Smooth muscle cell (in vitro differentiated cells): ENCODE results near the gene RGP1. TPM values are rescaled to one million over a fixed set of nuclear protein-coding genes. Genes with fewer than 3 reads are reported as not detected.

Source experiments
- DNase-seq: peaks from one replicate; lab custom pipeline; 2025; ENCODE audit not compliant: unreplicated experiment; lab: John Stamatoyannopoulos, UW
- H2AFZ ChIP-seq: fragments of 200-600 bp; sonication (generic); 2 replicates; pipeline ENCODE4 v1.6.0; 2016; ENCODE audit warnings: antibody characterized with exemption, low read depth, mild to moderate bottlenecking
- H3F3A ChIP-seq: fragments of 200-600 bp; sonication (generic); 2 replicates; pipeline ENCODE4 v1.6.0; 2017; ENCODE audit warnings: antibody characterized with exemption, low read depth
- H3K27ac ChIP-seq: fragments of 200-600 bp; sonication (generic); 2 replicates; pipeline ENCODE4 v1.5.1; 2016; ENCODE audit warnings: low read depth, mild to moderate bottlenecking
- H3K27me3 ChIP-seq: fragments of 200-600 bp; sonication (generic); 2 replicates; pipeline ENCODE4 v1.6.1; 2016; ENCODE audit warnings: low read depth, mild to moderate bottlenecking
- H3K36me3 ChIP-seq: fragments of 200-600 bp; sonication (generic); 2 replicates; pipeline ENCODE4 v1.5.1; 2016; ENCODE audit warnings: low read depth
- H3K4me1 ChIP-seq: fragments of 200-600 bp; sonication (generic); 2 replicates; pipeline ENCODE4 v1.5.1; 2016; ENCODE audit warnings: low read depth
- H3K4me2 ChIP-seq: fragments of 200-600 bp; sonication (generic); 2 replicates; pipeline ENCODE4 v1.6.0; 2016; ENCODE audit warnings: mild to moderate bottlenecking
- H3K4me3 ChIP-seq: fragments of 200-600 bp; sonication (generic); 2 replicates; pipeline ENCODE4 v1.5.1; 2016; ENCODE audit warnings: mild to moderate bottlenecking
- H3K79me2 ChIP-seq: fragments of 200-600 bp; sonication (generic); 2 replicates; pipeline ENCODE4 v1.6.0; 2016; ENCODE audit warnings: low read depth, mild to moderate bottlenecking
- H3K9ac ChIP-seq: fragments of 200-600 bp; sonication (generic); 2 replicates; pipeline ENCODE4 v1.6.0; 2016; ENCODE audit warnings: low read depth
- H3K9me3 ChIP-seq: fragments of 200-600 bp; sonication (generic); replicated peaks from 2 replicates; pipeline ENCODE4 v1.5.1; 2016; ENCODE audit warnings: low read depth
- H4K20me1 ChIP-seq: fragments of 200-600 bp; sonication (generic); 2 replicates; pipeline ENCODE4 v1.6.0; 2016; ENCODE audit warnings: low read depth
- CTCF ChIP-seq: fragments of 200-600 bp; sonication (generic); IDR thresholded peaks from 2 replicates; pipeline ENCODE4 v1.5.1; 2017; ENCODE audit warnings: borderline replicate concordance, mild to moderate bottlenecking, antibody characterized with exemption; ENCODE audit not compliant: insufficient read depth, poor library complexity, severe bottlenecking
- WGBS: methylation state at CpG from one replicate; pipeline ENCODE4 v1.1.7; 2016; ENCODE audit warnings: low lambda C conversion rate; 5-methylcytosine and 5-hydroxymethylcytosine counted together
- polyA plus RNA-seq: library from polyadenylated mRNA; unstranded; fragments of >200 nt; fragmentation: Nextera tagmentation; extraction: Ambion mirVana; gene quantifications from 2 replicates; pipeline ENCODE4 v1.2.1, GENCODE V29; 2016
- total RNA-seq: library from RNA; depleted of rRNA; stranded (reverse); fragments of >200 nt; gene quantifications from 2 replicates; pipeline ENCODE4 v1.2.3, GENCODE V29; 2014

RGP1 gene
- total and polyA plus RNA-seq, 2 experiments from 2014 or later, result 12.8 to 15.3 TPM

- H4K20me1 ChIP-seq, result peaks cover 37% of the 10 kb centered on the region
- peaks cover 4% of the 10 kb centered on the region for H3K36me3 ChIP-seq
- H3K4me1 ChIP-seq, result peaks cover 24% of the 10 kb centered on the region
- H3K27me3 ChIP-seq, result no peaks in the 10 kb centered on the region
- H3K9me3 ChIP-seq, result no peaks in the 10 kb centered on the region
- no peak for DNase-seq
- no peak for TF ChIP-seq CTCF
- H2AFZ ChIP-seq, result peak overlapping the region; percentile 84
- H3F3A ChIP-seq, result no peaks in the 10 kb centered on the region
- H3K27ac ChIP-seq, result peak overlapping the region; percentile 44
- H3K4me3 ChIP-seq, result peak overlapping the region; percentile 94
- H3K79me2 ChIP-seq, result peaks cover 56% of the 10 kb centered on the region
- H3K4me2 ChIP-seq, result peak overlapping the region; percentile 98
- peak overlapping the region; percentile 86 for H3K9ac ChIP-seq
- WGBS, result 14% methylated on average over 17 of the region's 19 CpGs
Observed at GRCh38 chr9:35749515-35750255, 598 bp downstream of the RGP1 start.

- no peak for DNase-seq
- peaks cover 32% of the 10 kb centered on the region for H4K20me1 ChIP-seq
- H3F3A ChIP-seq, result no peaks in the 10 kb centered on the region
- no peaks in the 10 kb centered on the region for H3K27me3 ChIP-seq
- H3K4me1 ChIP-seq, result peaks cover 24% of the 10 kb centered on the region
- 88% methylated on average over 4 of the region's 4 CpGs for WGBS
- H3K4me2 ChIP-seq, result peak overlapping the region; percentile 98
- H3K79me2 ChIP-seq, result peaks cover 51% of the 10 kb centered on the region
- peaks cover 4% of the 10 kb centered on the region for H3K36me3 ChIP-seq
- no peak for TF ChIP-seq CTCF
- H2AFZ ChIP-seq, result no peak overlapping the region
- H3K9ac ChIP-seq, result no peak overlapping the region
- H3K4me3 ChIP-seq, result peak overlapping the region; percentile 94
- H3K27ac ChIP-seq, result peak overlapping the region; percentile 44
- H3K9me3 ChIP-seq, result no peaks in the 10 kb centered on the region
Observed at GRCh38 chr9:35750256-35750531, 1.1 kb downstream of the RGP1 start.

GRCh38 chr9:35753466-35753865 is 4.4 kb downstream of the RGP1 start:
- no peak overlapping the region for H3K27ac ChIP-seq
- no peak for DNase-seq
- no peaks in the 10 kb centered on the region for H4K20me1 ChIP-seq
- H3K4me2 ChIP-seq, result no peak overlapping the region
- peaks cover 18% of the 10 kb centered on the region for H3K79me2 ChIP-seq
- 97% methylated on average over 5 of the region's 5 CpGs for WGBS
- no peak overlapping the region for H3K9ac ChIP-seq
- H3K4me3 ChIP-seq, result no peak overlapping the region
- H3K9me3 ChIP-seq, result no peaks in the 10 kb centered on the region
- H3K36me3 ChIP-seq, result peaks cover 4% of the 10 kb centered on the region
- H3K4me1 ChIP-seq, result no peaks in the 10 kb centered on the region
- H3K27me3 ChIP-seq, result peaks cover 6% of the 10 kb centered on the region
- no peak overlapping the region for H2AFZ ChIP-seq
- no peaks in the 10 kb centered on the region for H3F3A ChIP-seq
- TF ChIP-seq CTCF, result no peak

GRCh38 chr9:35754264-35754663 is 5.2 kb downstream of the RGP1 start, which contains the start of gene MSMP:
TSS of gene MSMP (minus strand) at chr9:35754276. CDS start at chr9:35754129, 147 bp downstream.
- Histone ChIP-seq H3K9me3 (no peaks in the 10 kb centered on the region), H3K4me2 (no peak within 1 kb of the TSS), H3K9ac (no peak within 1 kb of the TSS), H2AFZ (no peak within 1 kb of the TSS), H3K36me3 (peaks cover 4% of the 10 kb centered on the region), H3K79me2 (peaks cover 10% of the 10 kb centered on the region), H3K27me3 (peaks cover 6% of the 10 kb centered on the region), H3K27ac (no peak within 1 kb of the TSS), H3K4me3 (no peak within 1 kb of the TSS), H3K4me1 (no peaks in the 10 kb centered on the region), H4K20me1 (no peaks in the 10 kb centered on the region), H3F3A (no peaks in the 10 kb centered on the region)
- WGBS, result 67% methylated on average over 3 of the region's 3 CpGs
- TF ChIP-seq CTCF, result no peak
- DNase-seq, result no peak
